Measurements from ENCODE around the gene TBC1D17. TPM values are rescaled to one million over a fixed set of nuclear protein-coding genes. Genes with fewer than 3 reads are reported as not detected.

The TBC1D17 gene
- total RNA-seq, 4 donors from 2014 or later = 47.7 to 56.5 (median 49.0) TPM

DNA sequence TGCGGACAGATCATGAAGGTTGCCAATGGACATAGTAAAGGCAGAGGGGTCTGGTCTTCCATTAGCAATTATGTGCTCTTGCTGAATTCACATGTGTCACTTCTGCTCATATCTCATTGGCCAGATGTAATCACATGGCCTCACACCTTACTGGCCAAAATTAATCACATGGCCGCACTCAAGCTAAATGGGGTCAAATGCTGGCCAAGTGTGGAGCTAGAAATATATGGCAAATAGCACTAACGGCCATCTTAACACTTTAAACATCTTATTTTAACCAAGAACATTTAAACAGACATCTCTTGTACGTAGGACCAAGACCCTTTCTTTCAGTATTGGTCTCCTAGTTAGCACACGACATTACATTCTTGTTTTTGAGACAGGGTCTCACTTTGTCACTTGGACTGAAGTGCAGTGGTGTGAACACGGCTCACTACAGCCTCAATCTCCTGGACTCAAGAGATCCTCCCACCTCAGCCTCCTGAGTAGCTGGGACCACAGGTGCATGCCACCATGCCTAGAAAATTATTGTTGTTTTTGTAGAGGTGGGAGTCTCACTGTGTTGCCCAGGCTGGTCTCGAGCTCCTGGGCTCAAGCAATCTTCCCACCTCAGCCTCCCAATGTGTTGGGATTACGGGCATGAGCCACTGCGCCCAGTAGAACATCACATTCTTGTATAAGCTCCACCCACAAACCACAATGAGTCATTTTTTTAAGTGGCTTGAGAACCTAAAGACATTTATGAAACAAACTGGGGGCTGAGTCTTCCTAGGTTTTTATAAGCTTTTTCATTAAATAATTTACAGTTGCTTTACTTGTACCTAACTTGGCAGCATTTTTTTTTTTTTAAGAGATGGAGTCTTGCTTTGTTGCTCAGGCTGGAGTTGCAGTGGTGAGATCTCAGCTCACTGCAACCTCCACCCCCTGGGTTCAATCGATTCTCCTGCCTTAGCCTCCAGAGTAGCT lies 29.5 kb upstream of the TBC1D17 start:
- Histone ChIP-seq H3K27ac (no peak overlapping the region), H3K36me3 (no peaks in the 10 kb centered on the region), H3K4me3 (no peak overlapping the region), H3K9me3 (peaks cover 0 to 5% (median 1%) of the 10 kb centered on the region in 4 donors), H3K27me3 (no peaks in the 10 kb centered on the region), H3K4me1 (peaks cover 0 to 20% (median 17%) of the 10 kb centered on the region in 4 donors)
- no peak for DNase-seq (ENCODE audit: low spot score in 2 of 2)
- 82 to 91% methylated on average over 10 of the region's 10 CpGs for WGBS, 2 donors
- TF ChIP-seq, protein P1, sequence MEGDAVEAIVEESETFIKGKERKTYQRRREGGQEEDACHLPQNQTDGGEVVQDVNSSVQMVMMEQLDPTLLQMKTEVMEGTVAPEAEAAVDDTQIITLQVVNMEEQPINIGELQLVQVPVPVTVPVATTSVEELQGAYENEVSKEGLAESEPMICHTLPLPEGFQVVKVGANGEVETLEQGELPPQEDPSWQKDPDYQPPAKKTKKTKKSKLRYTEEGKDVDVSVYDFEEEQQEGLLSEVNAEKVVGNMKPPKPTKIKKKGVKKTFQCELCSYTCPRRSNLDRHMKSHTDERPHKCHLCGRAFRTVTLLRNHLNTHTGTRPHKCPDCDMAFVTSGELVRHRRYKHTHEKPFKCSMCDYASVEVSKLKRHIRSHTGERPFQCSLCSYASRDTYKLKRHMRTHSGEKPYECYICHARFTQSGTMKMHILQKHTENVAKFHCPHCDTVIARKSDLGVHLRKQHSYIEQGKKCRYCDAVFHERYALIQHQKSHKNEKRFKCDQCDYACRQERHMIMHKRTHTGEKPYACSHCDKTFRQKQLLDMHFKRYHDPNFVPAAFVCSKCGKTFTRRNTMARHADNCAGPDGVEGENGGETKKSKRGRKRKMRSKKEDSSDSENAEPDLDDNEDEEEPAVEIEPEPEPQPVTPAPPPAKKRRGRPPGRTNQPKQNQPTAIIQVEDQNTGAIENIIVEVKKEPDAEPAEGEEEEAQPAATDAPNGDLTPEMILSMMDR (IDR thresholded peaks at IDR 0.05) = no peak
- TF ChIP-seq POLR2A (IDR thresholded peaks at IDR 0.05) (no peak), EP300 (IDR thresholded peaks at IDR 0.05) (no peak)

DNA sequence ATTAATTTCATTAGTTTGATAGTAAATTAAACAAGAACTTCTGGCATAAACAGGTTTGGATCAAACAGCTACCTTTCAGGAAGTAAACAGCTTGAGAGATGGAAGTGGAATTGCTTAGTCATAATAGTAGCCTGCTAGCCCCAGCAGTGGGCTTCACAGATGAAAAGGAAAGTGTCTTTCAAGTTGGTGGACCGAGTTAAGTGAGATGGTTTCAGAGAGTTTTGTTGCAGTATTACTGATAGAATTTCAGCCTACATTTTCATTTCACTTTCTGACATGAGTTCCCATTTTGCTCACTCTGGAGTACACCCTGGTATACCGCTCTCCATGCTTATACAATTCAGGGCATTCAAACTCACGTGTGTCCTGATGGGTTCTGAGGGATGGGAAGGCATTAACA lies 28.6 kb upstream of the TBC1D17 start:
- Histone ChIP-seq H3K27me3 (no peaks in the 10 kb centered on the region), H3K27ac (no peak overlapping the region), H3K36me3 (no peaks in the 10 kb centered on the region), H3K4me1 (peaks cover 0 to 29% (median 23%) of the 10 kb centered on the region in 4 donors), H3K9me3 (peaks cover 0 to 5% (median 1%) of the 10 kb centered on the region in 4 donors), H3K4me3 (no peak overlapping the region)
- DNase-seq (ENCODE audit: low spot score in 2 of 2) = no peak
- TF ChIP-seq POLR2A (IDR thresholded peaks at IDR 0.05) (no peak), EP300 (IDR thresholded peaks at IDR 0.05) (no peak)
- TF ChIP-seq, protein P1 (IDR thresholded peaks at IDR 0.05) = no peak
- WGBS, 2 donors = 94 to 99% methylated on average over 3 of the region's 3 CpGs

DNA sequence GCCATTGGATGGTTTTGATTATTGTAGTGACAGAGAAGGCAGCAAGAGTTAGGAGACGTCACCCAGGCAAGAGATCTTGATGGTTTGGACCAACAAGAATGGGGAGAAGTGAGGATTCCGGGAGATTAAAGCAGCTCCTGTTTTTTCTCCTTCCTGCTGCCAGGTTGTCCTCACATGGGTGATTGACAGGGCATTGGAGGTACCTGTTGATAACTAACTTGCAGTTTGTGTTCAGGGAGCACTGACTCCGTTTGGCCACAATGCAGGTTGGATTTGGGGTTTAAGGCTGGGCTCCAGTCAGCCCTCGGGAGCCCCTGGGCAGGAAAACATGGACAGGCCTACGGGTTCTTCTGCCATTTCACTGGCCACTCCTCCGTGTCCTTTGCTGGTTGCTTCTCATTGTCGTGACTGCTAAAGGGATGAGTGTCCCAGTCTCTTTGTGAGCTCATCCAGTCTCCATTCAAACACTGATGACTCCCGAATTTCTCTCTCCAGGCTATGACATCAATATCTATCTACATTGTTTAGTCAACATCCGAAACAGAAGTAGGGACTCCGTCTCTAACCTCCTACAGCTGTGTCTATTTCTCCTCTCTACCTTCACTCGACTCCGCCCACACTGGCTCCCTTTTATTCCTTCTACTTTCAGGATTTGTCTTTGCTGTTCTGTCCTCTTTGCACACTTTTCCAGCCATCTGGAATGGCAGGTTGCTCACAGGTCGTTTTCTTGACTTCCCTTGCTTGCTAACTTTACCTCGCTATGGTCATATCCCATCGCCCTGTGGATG lies 27.9 kb upstream of the TBC1D17 start:
- H3K27me3 ChIP-seq = no peaks in the 10 kb centered on the region
- H3K4me3 ChIP-seq = peak overlapping the region in 3 of 4 donors; percentile 91 to 97 (median 95)
- 89 to 92% methylated on average over 15 of the region's 15 CpGs for WGBS, 2 donors
- H3K4me1 ChIP-seq = peaks cover 0 to 36% (median 24%) of the 10 kb centered on the region in 4 donors
- peaks cover 0 to 6% (median 0%) of the 10 kb centered on the region in 3 donors for H3K36me3 ChIP-seq
- H3K27ac ChIP-seq = peak overlapping the region in 3 of 4 donors; percentile 99 to 100 (median 99)
- no peak for DNase-seq (ENCODE audit: low spot score in 2 of 2)
- TF ChIP-seq, protein P1 (IDR thresholded peaks at IDR 0.05) = no peak
- peaks cover 0 to 5% (median 1%) of the 10 kb centered on the region in 4 donors for H3K9me3 ChIP-seq

DNA sequence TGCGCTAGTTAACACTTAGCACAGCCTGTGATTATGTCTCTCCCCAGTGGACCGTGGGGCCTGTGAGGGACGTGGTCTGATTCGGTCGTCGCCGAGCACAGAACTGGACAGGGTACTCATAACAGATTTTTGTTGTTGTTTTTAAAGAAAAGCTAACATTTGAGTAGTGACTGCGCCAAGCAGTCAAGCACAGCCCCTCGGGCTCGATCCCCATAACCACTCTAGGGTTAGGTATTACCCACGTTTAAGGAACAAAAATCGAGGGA lies 27.3 kb upstream of the TBC1D17 start:
- 53 to 65% methylated on average over 12 of the region's 12 CpGs for WGBS, 2 donors
- Histone ChIP-seq H3K4me3 (peak overlapping the region; percentile 91 to 97 (median 96)), H3K4me1 (peaks cover 0 to 41% (median 24%) of the 10 kb centered on the region in 4 donors), H3K9me3 (peaks cover 0 to 5% (median 1%) of the 10 kb centered on the region in 4 donors), H3K27me3 (no peaks in the 10 kb centered on the region), H3K27ac (peak overlapping the region; percentile 99 to 100 (median 100)), H3K36me3 (peaks cover 0 to 12% (median 0%) of the 10 kb centered on the region in 3 donors)
- no peak for DNase-seq (ENCODE audit: low spot score in 2 of 2)
- TF ChIP-seq EP300 (IDR thresholded peaks at IDR 0.05) (no peak), POLR2A (IDR thresholded peaks at IDR 0.05) (no peak)
- TF ChIP-seq, protein P1 (IDR thresholded peaks at IDR 0.05) = no peak
